Effector memory CD8-positive, alpha-beta T cell (primary cell): ENCODE measurements around the gene POLR1B.
"Not testable (repeated sequence)": the region's sequence is repeated elsewhere in the genome, so short reads cannot be mapped to it uniquely, and the experiment has no call there.

ENCODE experiments used
- ATAC-seq: fragments of 150-1000 bp; cut with Tn5 transposase; replicated peaks from 2 replicates; pipeline ENCODE4 v1.10.0; 2021; ENCODE audit warnings: mild to moderate bottlenecking, moderate library complexity
- DNase-seq, 3 experiments: peaks; one replicate each; pipeline ENCODE4 v3.0.0; 2021
- H3K27ac Mint-ChIP-seq, 2 donors: one replicate each; pipeline ENCODE4 v1.8.0; 2022; ENCODE audit warnings: mild to moderate bottlenecking in 2 of 2, mixed read lengths in 2 of 2, moderate library complexity in 2 of 2
- H3K27me3 Mint-ChIP-seq, 2 donors: one replicate each; pipeline ENCODE4 v1.8.0; 2022; ENCODE audit warnings: mixed read lengths in 2 of 2
- H3K36me3 Mint-ChIP-seq: one replicate; pipeline ENCODE4 v1.8.0; 2022; ENCODE audit warnings: mild to moderate bottlenecking, moderate library complexity, mixed read lengths; ENCODE audit not compliant: insufficient read depth
- H3K4me1 Mint-ChIP-seq, 2 donors: one replicate each; pipeline ENCODE4 v1.8.0; 2022; ENCODE audit warnings: low read depth in 2 of 2, mixed read lengths in 2 of 2
- H3K4me3 Mint-ChIP-seq, 2 donors: one replicate each; pipeline ENCODE4 v1.8.0; 2022; ENCODE audit warnings: mild to moderate bottlenecking in 2 of 2, mixed read lengths in 2 of 2, moderate library complexity in 2 of 2
- H3K9me3 Mint-ChIP-seq, 2 donors: one replicate each; pipeline ENCODE4 v1.8.0; 2022; ENCODE audit warnings: mixed read lengths in 2 of 2

The POLR1B gene

DNA sequence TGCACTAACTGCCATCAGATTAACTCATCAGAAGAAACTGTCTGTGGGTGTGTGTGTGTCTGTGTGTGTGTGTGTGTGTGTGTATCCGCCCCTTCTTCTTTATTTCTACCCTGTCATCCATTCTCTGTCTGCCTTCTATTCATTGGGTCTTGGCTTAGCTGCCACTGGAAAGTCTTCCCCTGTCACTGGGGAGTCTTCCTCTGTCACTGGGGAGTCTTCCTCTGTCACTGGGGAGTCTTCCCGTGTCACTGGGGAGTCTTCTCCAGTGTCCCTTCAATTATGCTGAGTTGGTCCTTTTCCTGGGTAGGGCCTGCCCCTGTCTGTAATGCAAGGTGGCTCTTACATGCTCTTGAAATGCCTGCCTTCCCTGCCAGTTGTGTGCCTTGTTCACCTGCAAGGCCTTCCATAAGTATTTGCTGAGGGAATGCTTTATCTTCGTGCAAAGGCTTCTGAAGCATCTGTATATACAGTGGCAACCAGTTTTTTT lies 18.9 kb upstream of the POLR1B start:
- Mint-ChIP-seq H3K36me3 (peaks cover 24% of the 10 kb centered on the region), H3K4me3 (no peak overlapping the region)
- ATAC-seq = no peak

DNA sequence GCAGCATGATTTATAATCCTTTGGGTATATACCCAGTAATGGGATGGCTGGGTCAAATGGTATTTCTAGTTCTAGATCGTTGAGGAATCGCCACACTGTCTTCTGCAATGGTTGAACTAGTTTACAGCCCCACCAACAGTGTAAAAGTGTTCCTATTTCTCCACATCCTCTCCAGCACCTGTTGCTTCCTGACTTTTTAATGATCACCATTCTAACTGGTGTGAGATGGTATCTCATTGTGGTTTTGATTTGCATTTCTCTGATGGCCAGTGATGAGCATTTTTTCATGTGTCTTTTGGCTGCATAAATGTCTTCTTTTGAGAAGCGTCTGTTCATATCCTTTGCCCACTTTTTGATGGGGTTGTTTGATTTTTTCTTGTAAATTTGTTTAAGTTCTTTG lies 18.0 kb upstream of the POLR1B start:
- H3K36me3 Mint-ChIP-seq = peaks cover 19% of the 10 kb centered on the region
- ATAC-seq, H3K27me3 Mint-ChIP-seq: not testable (repeated sequence)

More for the DNA sequence above, 18.9 kb upstream of the POLR1B start:
- no peak for DNase-seq
- Mint-ChIP-seq H3K4me1 (peaks cover 0 to 6% of the 10 kb centered on the region in 2 donors), H3K27ac (peak overlapping the region in 1 of 2 donors; percentile 36), H3K9me3 (no peaks in the 10 kb centered on the region), H3K27me3 (no peaks in the 10 kb centered on the region)

DNA sequence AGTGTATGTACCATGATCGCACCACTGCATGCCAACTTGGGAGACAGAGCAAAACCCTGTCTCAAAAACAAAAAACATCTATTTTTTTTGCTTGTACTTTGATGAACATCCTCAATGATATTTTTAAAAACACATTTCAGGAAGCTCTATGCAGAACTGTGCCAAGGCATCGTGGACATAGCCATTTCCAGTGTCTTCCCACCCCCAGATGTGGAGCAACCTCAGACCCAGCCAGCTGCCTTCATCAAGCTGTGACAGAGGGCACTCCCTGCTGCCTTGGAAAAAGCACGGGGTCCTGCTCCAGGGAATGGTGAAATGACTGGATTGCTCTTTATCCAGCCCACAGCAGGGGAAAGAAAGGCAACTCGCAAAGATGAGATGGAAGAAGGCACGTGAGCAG lies 13.7 kb upstream of the POLR1B start:
- H3K4me3 Mint-ChIP-seq = no peak overlapping the region
- no peaks in the 10 kb centered on the region for H3K9me3 Mint-ChIP-seq
- no peaks in the 10 kb centered on the region for H3K27me3 Mint-ChIP-seq
- no peak overlapping the region for H3K27ac Mint-ChIP-seq
- no peak for ATAC-seq
- no peak for DNase-seq
- no peaks in the 10 kb centered on the region for H3K4me1 Mint-ChIP-seq
- peaks cover 15% of the 10 kb centered on the region for H3K36me3 Mint-ChIP-seq

More for the DNA sequence above, 18.0 kb upstream of the POLR1B start:
- H3K4me3 Mint-ChIP-seq, DNase-seq, H3K27ac Mint-ChIP-seq, H3K4me1 Mint-ChIP-seq, H3K9me3 Mint-ChIP-seq: not testable (repeated sequence)

DNA sequence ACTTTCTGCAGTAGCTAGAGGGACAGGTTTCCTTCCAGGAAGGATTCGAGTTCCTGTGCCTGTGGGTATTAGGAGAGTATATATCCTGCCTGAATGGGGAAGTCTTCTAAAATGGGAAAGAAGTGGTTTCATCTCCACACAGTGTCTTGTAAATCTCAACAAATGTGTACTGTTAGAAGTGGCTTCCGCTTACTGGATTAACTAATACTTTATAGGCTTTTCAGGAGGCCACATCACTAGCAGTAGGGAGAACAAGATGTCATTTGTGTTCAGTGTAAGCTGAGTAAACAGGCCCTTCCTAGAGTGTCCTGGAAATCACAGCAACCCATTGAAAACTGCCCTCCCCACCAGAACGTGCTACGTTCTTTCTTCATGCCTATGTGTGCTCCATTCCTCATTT lies 12.5 kb upstream of the POLR1B start:
- DNase-seq = no peak
- no peak overlapping the region for H3K27ac Mint-ChIP-seq
- no peaks in the 10 kb centered on the region for H3K4me1 Mint-ChIP-seq
- no peaks in the 10 kb centered on the region for H3K27me3 Mint-ChIP-seq
- H3K9me3 Mint-ChIP-seq = no peaks in the 10 kb centered on the region
- no peak for ATAC-seq
- H3K36me3 Mint-ChIP-seq = peaks cover 15% of the 10 kb centered on the region
- H3K4me3 Mint-ChIP-seq = no peak overlapping the region

DNA sequence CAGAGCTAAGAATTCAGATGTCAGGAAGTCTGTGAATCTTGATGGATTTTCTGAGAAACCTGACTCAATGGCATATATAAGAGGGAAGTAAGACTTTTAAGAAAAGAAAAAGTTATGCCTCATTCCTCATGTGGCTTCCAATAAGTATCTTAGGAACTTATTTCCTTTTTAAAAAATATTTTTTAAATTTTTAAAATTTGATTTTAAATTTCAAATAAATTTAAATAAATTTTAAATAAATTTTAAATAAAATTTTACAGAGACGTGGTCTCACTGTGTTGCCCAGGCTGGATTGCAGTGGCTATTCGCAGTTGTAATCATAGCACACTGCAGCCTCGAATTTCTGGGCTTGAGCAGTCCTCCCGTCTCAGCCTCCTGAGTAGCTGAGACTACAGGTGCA lies 11.5 kb upstream of the POLR1B start:
- Mint-ChIP-seq H3K27ac (no peak overlapping the region), H3K4me3 (no peak overlapping the region), H3K27me3 (no peaks in the 10 kb centered on the region), H3K4me1 (no peaks in the 10 kb centered on the region), H3K9me3 (no peaks in the 10 kb centered on the region), H3K36me3 (peaks cover 15% of the 10 kb centered on the region)
- no peak for DNase-seq
- no peak for ATAC-seq

DNA sequence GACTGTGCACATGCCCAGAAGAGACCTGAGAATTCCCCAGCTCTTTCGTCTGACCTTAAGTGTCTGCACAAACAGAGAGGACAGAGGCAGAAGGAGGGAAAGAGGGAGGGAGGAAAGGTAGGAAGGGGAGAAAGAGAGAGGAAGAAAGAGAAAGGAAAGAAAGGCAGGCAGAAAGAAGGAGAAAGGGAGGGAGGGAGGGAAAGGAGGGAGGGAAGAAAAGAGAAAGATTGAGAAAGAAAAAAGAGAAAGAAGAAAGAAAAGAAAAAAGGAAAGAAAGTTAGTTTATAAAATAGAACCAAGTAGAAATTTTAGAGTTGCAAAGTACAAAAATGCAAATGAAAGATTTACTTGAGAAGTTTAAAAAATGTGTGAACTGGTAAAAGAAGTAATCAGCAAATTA lies 7.4 kb upstream of the POLR1B start:
- H3K4me3 Mint-ChIP-seq = no peak overlapping the region
- H3K27ac Mint-ChIP-seq = no peak overlapping the region
- no peaks in the 10 kb centered on the region for H3K4me1 Mint-ChIP-seq
- no peaks in the 10 kb centered on the region for H3K27me3 Mint-ChIP-seq
- ATAC-seq (no peak), DNase-seq (no peak)
- H3K9me3 Mint-ChIP-seq = no peaks in the 10 kb centered on the region
- H3K36me3 Mint-ChIP-seq = peaks cover 4% of the 10 kb centered on the region

DNA sequence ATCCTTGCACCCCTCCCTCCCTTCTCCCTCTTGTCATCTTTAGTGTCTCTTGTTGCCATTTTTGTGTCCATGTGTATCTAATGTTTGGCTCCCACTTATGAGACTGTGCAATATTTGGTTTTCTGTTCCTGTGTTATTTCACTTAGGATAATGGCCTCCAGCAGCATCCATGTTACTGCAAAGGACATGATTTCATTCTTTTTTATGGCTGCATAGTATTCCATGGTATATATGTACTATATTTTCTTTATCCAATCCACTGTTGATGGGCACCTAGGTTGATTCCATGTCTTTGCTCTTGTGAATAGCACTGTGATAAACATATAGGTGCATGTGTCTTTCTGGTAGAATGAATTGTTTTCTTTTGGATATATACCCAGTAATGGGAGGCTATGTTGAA lies 5.6 kb upstream of the POLR1B start:
- H3K4me3 Mint-ChIP-seq, DNase-seq, H3K9me3 Mint-ChIP-seq, ATAC-seq, H3K27me3 Mint-ChIP-seq, H3K36me3 Mint-ChIP-seq, H3K27ac Mint-ChIP-seq: not testable (repeated sequence)
- H3K4me1 Mint-ChIP-seq = peaks cover 5 to 11% of the 10 kb centered on the region in 2 donors

DNA sequence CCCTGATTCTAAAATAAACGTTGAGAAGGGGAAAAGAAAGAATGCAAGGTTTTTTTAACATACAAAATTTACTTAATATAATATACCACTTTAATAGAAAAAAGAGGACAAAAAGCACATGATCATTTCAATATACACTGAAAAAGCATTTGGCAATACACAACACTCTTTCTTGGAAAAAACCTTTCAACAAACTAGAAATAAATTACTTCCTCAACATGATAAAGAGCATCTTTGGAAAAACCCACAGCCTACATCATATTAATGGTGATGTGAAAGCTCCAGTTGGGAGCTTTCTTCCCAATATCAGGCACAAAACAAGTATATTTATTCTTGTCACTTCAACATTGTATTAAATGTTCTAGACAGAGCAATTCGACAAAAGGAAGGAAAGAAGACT lies 3.0 kb upstream of the POLR1B start:
- Mint-ChIP-seq H3K27me3 (no peaks in the 10 kb centered on the region), H3K27ac (no peak overlapping the region)

DNA sequence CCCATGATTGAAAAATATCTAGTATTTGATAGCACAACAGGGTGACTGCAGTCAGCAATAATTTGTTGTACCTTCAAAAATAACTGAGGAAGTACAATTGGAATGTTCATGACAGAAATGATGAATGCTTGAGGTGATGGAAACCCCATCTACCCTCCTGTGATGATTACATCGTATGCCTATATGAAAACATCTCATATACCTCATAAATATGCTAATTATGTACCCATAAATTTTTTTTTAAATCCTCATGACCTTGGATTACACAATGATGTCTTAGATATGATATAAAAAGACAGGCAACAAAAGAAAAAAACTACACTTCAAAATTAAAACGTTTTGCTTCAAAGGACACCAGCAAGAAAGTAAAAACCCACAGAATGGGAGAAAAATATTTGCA lies 1.4 kb upstream of the POLR1B start:
- Mint-ChIP-seq H3K27ac (no peak overlapping the region), H3K27me3 (no peaks in the 10 kb centered on the region), H3K36me3 (no peaks in the 10 kb centered on the region), H3K4me3 (peak overlapping the region in 1 of 2 donors; percentile 18), H3K4me1 (peaks cover 5 to 15% of the 10 kb centered on the region in 2 donors), H3K9me3 (no peaks in the 10 kb centered on the region)
- ATAC-seq (no peak), DNase-seq (no peak)

More for the DNA sequence above, 3.0 kb upstream of the POLR1B start:
- Mint-ChIP-seq H3K36me3 (no peaks in the 10 kb centered on the region), H3K4me1 (peaks cover 5 to 15% of the 10 kb centered on the region in 2 donors), H3K4me3 (no peak overlapping the region), H3K9me3 (no peaks in the 10 kb centered on the region)
- DNase-seq (no peak), ATAC-seq (no peak)

DNA sequence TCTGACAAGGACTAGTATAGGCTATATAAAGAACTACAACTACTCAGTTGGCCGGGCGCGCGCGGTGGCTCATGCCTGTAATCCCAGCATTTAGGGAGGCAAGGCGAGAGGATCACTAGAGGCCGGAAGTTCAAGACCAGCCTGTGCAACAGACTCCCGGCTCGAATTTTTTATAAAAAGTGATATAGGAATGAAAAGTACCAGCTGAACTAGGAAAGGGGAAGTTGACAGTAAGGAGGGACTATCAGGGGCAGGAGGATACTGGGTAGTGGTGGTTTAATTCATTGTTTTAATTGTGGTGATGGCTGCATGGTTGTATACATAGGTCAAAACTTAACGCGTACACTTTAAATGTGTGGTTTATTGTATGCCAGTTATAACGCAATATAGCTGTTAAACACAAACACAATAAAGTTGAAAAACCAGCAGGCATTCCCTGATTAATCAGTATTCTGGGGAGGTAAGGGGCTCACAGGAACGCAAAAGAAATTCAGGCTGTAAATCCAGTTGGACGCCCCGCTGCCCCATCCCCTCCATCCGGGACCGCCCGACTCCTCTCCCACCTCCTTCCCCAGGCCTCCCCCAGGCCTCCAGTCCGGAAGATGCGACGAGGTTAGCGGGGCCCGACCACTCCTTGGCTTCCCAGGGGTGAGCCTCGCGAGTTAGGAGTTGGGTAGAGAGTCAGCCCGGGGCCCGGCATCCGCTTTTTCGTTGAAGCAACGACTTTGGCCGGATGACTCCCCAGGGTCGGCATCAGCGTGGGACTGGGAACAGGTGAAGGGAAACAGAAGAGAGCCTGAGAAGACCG lies 746 bp upstream of the POLR1B start:
- DNase-seq (peak in 2 of 3 experiments; percentile 54 to 74), ATAC-seq (peak; percentile 76)
- no peak overlapping the region for H3K4me3 Mint-ChIP-seq
- H3K27ac Mint-ChIP-seq = no peak overlapping the region
- no peaks in the 10 kb centered on the region for H3K27me3 Mint-ChIP-seq
- no peaks in the 10 kb centered on the region for H3K36me3 Mint-ChIP-seq
- H3K9me3 Mint-ChIP-seq = no peaks in the 10 kb centered on the region
- H3K4me1 Mint-ChIP-seq = peaks cover 5 to 15% of the 10 kb centered on the region in 2 donors

DNA sequence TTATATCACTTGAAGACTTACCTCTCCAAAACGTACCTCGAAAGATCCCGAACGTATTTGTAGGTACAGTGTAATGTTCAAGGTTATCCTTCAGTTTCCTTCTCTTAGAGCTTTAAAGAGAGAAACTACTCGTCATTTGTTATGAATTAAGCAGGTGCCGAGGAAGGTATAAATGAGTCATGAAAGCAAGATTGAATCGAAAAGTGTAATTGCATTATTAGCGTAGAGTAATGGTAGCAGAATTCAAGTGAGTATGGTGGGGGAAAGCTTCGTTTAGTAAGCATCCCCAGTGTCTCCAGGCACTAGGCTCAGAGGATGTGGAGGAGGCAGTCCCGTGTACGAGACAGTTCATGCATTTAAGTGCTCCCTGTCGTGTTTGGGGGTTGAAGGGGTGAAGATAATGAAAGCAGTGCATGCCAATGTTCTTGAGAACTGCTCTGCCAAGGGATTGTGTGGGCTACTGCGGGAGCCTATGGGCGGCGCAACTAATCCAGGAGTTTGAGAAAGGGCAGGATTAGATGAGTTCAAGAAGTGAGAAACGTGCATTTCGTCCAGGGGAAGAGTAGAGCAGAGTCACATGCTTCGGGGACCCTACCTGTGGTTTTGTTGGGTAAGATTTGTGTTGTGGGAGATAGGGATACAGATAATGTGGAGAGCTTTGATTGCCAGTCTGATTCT lies 858 bp downstream of the POLR1B start:
- no peak for ATAC-seq
- Mint-ChIP-seq H3K9me3 (no peaks in the 10 kb centered on the region), H3K27ac (no peak overlapping the region), H3K4me1 (peaks cover 7 to 15% of the 10 kb centered on the region in 2 donors), H3K36me3 (peaks cover 13% of the 10 kb centered on the region), H3K4me3 (no peak overlapping the region), H3K27me3 (no peaks in the 10 kb centered on the region)
- no peak for DNase-seq

DNA sequence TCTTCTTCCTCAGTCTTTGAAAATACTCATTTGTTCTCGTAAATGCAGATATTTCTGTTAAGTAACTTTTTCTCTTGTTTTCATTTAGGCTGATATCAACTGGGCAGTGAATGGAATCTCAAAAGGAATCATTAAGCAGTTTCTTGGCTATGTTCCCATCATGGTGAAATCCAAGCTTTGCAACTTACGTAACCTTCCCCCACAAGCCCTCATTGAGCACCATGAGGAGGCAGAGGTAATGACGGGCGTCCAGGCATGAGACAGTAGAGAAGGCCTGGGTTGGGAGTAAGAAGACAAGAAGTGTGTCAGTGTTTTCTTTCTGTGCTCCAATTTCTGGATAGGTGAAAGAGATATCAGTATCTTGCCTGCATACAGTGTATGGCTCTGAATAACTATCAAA lies 5.1 kb downstream of the POLR1B start:
- ATAC-seq (no peak), DNase-seq (no peak)
- H3K9me3 Mint-ChIP-seq = no peaks in the 10 kb centered on the region
- no peak overlapping the region for H3K27ac Mint-ChIP-seq
- no peak overlapping the region for H3K4me3 Mint-ChIP-seq
- H3K4me1 Mint-ChIP-seq = peaks cover 0 to 6% of the 10 kb centered on the region in 2 donors
- H3K36me3 Mint-ChIP-seq = peaks cover 53% of the 10 kb centered on the region
- no peaks in the 10 kb centered on the region for H3K27me3 Mint-ChIP-seq

DNA sequence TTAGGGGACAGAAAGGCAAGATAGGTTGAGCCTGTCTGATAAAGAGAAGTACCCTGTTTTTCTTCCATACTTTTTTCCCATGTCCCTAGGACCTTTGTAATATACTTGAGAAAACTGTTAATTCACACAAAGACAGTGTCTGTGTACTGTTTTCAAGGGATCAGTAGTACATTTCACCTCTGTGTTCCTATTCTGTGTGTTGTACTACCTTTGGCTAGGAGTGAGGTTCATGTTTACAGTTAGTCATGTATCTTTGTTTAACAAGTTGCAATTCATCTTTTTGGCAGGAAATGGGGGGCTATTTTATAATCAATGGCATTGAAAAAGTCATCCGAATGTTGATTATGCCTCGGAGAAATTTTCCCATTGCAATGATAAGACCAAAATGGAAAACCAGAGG lies 6.7 kb downstream of the POLR1B start:
- Mint-ChIP-seq H3K9me3 (no peaks in the 10 kb centered on the region), H3K4me3 (no peak overlapping the region), H3K27me3 (no peaks in the 10 kb centered on the region), H3K36me3 (peaks cover 70% of the 10 kb centered on the region), H3K4me1 (peaks cover 0 to 6% of the 10 kb centered on the region in 2 donors), H3K27ac (peak overlapping the region in 1 of 2 donors; percentile 44)
- DNase-seq = no peak
- no peak for ATAC-seq

DNA sequence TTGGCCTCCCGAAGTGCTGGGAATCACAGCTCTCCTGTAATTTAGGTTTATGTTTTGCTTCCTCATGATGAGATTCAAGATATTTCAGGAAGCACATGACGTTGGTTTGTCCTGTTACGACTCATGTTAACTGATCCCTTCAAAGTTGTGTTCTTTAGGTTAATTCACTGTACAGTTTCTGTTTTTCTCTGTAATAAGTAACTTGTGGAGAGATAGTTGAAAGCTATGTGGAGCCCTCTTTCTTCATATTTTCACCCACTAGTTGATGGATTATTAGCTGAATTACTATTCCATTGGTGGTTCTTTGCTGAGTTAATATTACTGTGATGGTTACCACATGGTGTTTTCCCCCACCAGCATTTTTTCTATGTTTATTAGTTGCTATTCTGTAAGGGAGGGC lies 23.8 kb downstream of the POLR1B start:
- ATAC-seq = no peak
- no peak overlapping the region for H3K27ac Mint-ChIP-seq

More for the DNA sequence above, 23.8 kb downstream of the POLR1B start:
- no peak overlapping the region for H3K4me3 Mint-ChIP-seq
- peaks cover 74% of the 10 kb centered on the region for H3K36me3 Mint-ChIP-seq
- no peaks in the 10 kb centered on the region for H3K9me3 Mint-ChIP-seq
- H3K27me3 Mint-ChIP-seq = no peaks in the 10 kb centered on the region
- DNase-seq = no peak
- H3K4me1 Mint-ChIP-seq = peaks cover 0 to 4% of the 10 kb centered on the region in 2 donors
